GM23338 (cell line): ENCODE measurements around the gene CADPS. TPM values are rescaled to one million over a fixed set of nuclear protein-coding genes. Genes with fewer than 3 reads are reported as not detected.

ENCODE experiments used
- ATAC-seq: fragments of 200-7000 bp; cut with Tn5 transposase; 3 replicates; pipeline ENCODE4 v1.9.1; 2020
- DNase-seq: peaks from one replicate; pipeline ENCODE4 v3.0.0-alpha.2; 2015; ENCODE audit warnings: low spot score
- H2AFZ ChIP-seq: fragments of 200-600 bp; sonication (generic); 2 replicates; pipeline ENCODE4 v1.8.0; 2016; ENCODE audit warnings: antibody characterized with exemption, mild to moderate bottlenecking, moderate library complexity
- H3F3A ChIP-seq: fragments of 200-600 bp; sonication (generic); replicated peaks from 2 replicates; pipeline ENCODE4 v1.8.0; 2017; ENCODE audit warnings: antibody characterized with exemption, mixed run types, low read depth
- H3K27ac ChIP-seq: fragments of 200-600 bp; sonication (generic); 2 replicates; pipeline ENCODE4 v1.6.1; 2016; ENCODE audit warnings: low read depth
- H3K27me3 ChIP-seq: fragments of 200-600 bp; sonication (generic); 2 replicates; pipeline ENCODE4 v1.8.0; 2016; ENCODE audit warnings: mild to moderate bottlenecking, mixed run types, moderate library complexity; ENCODE audit not compliant: insufficient read depth
- H3K36me3 ChIP-seq: fragments of 200-600 bp; sonication (generic); 2 replicates; pipeline ENCODE4 v1.8.0; 2016; ENCODE audit warnings: mild to moderate bottlenecking; ENCODE audit not compliant: insufficient read depth
- H3K4me1 ChIP-seq: fragments of 200-600 bp; sonication (generic); 2 replicates; pipeline ENCODE4 v1.8.0; 2016; ENCODE audit warnings: mild to moderate bottlenecking, moderate library complexity; ENCODE audit not compliant: insufficient read depth
- H3K4me2 ChIP-seq: fragments of 200-600 bp; sonication (generic); 2 replicates; pipeline ENCODE4 v1.7.1; 2017; ENCODE audit warnings: mixed run types
- H3K4me3 ChIP-seq: fragments of 200-600 bp; sonication (generic); 2 replicates; pipeline ENCODE4 v1.6.1; 2016; ENCODE audit warnings: mixed run types
- H3K79me2 ChIP-seq: fragments of 200-600 bp; sonication (generic); replicated peaks from 2 replicates; pipeline ENCODE4 v1.8.0; 2017; ENCODE audit warnings: mild to moderate bottlenecking; ENCODE audit not compliant: insufficient read depth
- H3K9me2 ChIP-seq: fragments of 200-600 bp; sonication (generic); 2 replicates; pipeline ENCODE4 v1.8.0; 2017; ENCODE audit not compliant: insufficient read depth
- H4K20me1 ChIP-seq: fragments of 200-600 bp; sonication (generic); replicated peaks from 2 replicates; pipeline ENCODE4 v1.8.0; 2017; ENCODE audit warnings: mild to moderate bottlenecking; ENCODE audit not compliant: insufficient read depth
- H3K27ac Mint-ChIP-seq: 2 replicates; pipeline ENCODE4 v1.8.0; 2020; ENCODE audit warnings: inconsistent platforms, mild to moderate bottlenecking, moderate library complexity, mixed read lengths
- H3K27me3 Mint-ChIP-seq: 3 replicates; pipeline ENCODE4 v1.8.0; 2022; ENCODE audit warnings: low read depth, mild to moderate bottlenecking, moderate library complexity, mixed read lengths, inconsistent platforms; ENCODE audit not compliant: insufficient read depth, poor library complexity
- H3K36me3 Mint-ChIP-seq: 3 replicates; pipeline ENCODE4 v1.8.0; 2021; ENCODE audit warnings: low read depth, mild to moderate bottlenecking, inconsistent platforms, moderate library complexity, mixed read lengths
- H3K4me1 Mint-ChIP-seq: 3 replicates; pipeline ENCODE4 v1.8.0; 2020; ENCODE audit warnings: mild to moderate bottlenecking, inconsistent platforms, mixed read lengths
- H3K4me3 Mint-ChIP-seq: 3 replicates; pipeline ENCODE4 v1.8.0; 2021; ENCODE audit warnings: moderate library complexity, mild to moderate bottlenecking, inconsistent platforms, mixed read lengths
- H3K9me3 Mint-ChIP-seq: 3 replicates; pipeline ENCODE4 v1.8.0; 2020; ENCODE audit warnings: moderate library complexity, mild to moderate bottlenecking, inconsistent platforms, mixed read lengths
- CREB1 ChIP-seq: fragments of 250-450 bp; sonication (Bioruptor Pico); IDR thresholded peaks from 2 replicates; pipeline ENCODE4 v1.5.0; 2020; ENCODE audit warnings: low read depth, mild to moderate bottlenecking, moderate library complexity
- EZH2phosphoT487 ChIP-seq: fragments of 200-600 bp; sonication (generic); IDR thresholded peaks from one replicate; pipeline ENCODE4 v1.8.1; 2018; ENCODE audit warnings: antibody characterized with exemption; ENCODE audit not compliant: unreplicated experiment
- JUNB ChIP-seq: IDR thresholded peaks from one replicate; pipeline ENCODE4 v1.6.1; 2016; ENCODE audit warnings: antibody characterized with exemption; ENCODE audit not compliant: unreplicated experiment
- REST ChIP-seq: IDR thresholded peaks from one replicate; pipeline ENCODE4 v1.6.1; 2018; ENCODE audit warnings: antibody characterized with exemption; ENCODE audit not compliant: unreplicated experiment
- STAT1 ChIP-seq: IDR thresholded peaks from one replicate; pipeline ENCODE4 v1.6.1; 2016; ENCODE audit warnings: antibody characterized with exemption; ENCODE audit not compliant: unreplicated experiment
- ZNF114 ChIP-seq: fragments of 250-450 bp; sonication (Bioruptor Pico); IDR thresholded peaks from 2 replicates; pipeline ENCODE4 v1.5.0; 2020; ENCODE audit warnings: mild to moderate bottlenecking, moderate library complexity
- ZNF331 ChIP-seq: fragments of 250-450 bp; sonication (Bioruptor Pico); IDR thresholded peaks from 2 replicates; pipeline ENCODE4 v1.5.0; 2020; ENCODE audit warnings: low read depth, mild to moderate bottlenecking, moderate library complexity
- ZNF462 ChIP-seq: fragments of 250-450 bp; sonication (Bioruptor Pico); IDR thresholded peaks from 2 replicates; pipeline ENCODE4 v1.5.0; 2020; ENCODE audit warnings: mild to moderate bottlenecking, moderate library complexity
- polyA plus RNA-seq: library from polyadenylated mRNA; unstranded; fragments of >200 nt; fragmentation: Nextera tagmentation; extraction: Ambion mirVana; gene quantifications from 2 replicates; pipeline ENCODE4 v1.2.1, GENCODE V29; 2016
- total RNA-seq: library from RNA; depleted of rRNA; stranded (reverse); fragments of >200 nt; shearing (Covaris generic); gene quantifications from 2 replicates; pipeline ENCODE4 v1.2.3, GENCODE V29; 2014

The CADPS gene
- total and polyA plus RNA-seq, 2 experiments from 2014 or later: 14.7 to 22.0 TPM

GRCh38 chr3:62630664-62631063 lies 244.6 kb downstream of the CADPS start:
- Histone ChIP-seq H3F3A (no peaks in the 10 kb centered on the region), H3K4me3 (no peak overlapping the region), H3K27ac (no peak overlapping the region), H3K27me3 (no peaks in the 10 kb centered on the region), H3K9me2 (no peaks in the 10 kb centered on the region), H3K79me2 (no peaks in the 10 kb centered on the region), H3K4me2 (no peak overlapping the region), H3K36me3 (no peaks in the 10 kb centered on the region), H4K20me1 (no peaks in the 10 kb centered on the region), H3K4me1 (0 out of 2 replicates have a peak, but pooled peaks cover under 1% of the 10 kb centered on the region), H2AFZ (no peak overlapping the region)
- TF ChIP-seq ZNF462 (CRISPR knock-in tag) (no peak), EZH2phosphoT487 (no peak), CREB1 (CRISPR knock-in tag) (no peak), STAT1 (no peak), ZNF331 (CRISPR knock-in tag) (no peak), JUNB (no peak), REST (no peak), ZNF114 (CRISPR knock-in tag) (no peak)
- Mint-ChIP-seq H3K27ac (no peak overlapping the region), H3K9me3 (no peaks in the 10 kb centered on the region), H3K27me3 (no peaks in the 10 kb centered on the region), H3K4me1 (no peaks in the 10 kb centered on the region; the same call in 2 of the 3 replicates), H3K36me3 (no peaks in the 10 kb centered on the region), H3K4me3 (no peak overlapping the region)
- ATAC-seq (no peak), DNase-seq (no peak)
